DMS 273 (cell line): ENCODE measurements around the gene SUPT7L.
"Not testable (repeated sequence)": the region's sequence is repeated elsewhere in the genome, so short reads cannot be mapped to it uniquely, and the experiment has no call there.

ENCODE experiments used
- DNase-seq: peaks from one replicate; lab custom pipeline; 2025; ENCODE audit not compliant: unreplicated experiment; lab: John Stamatoyannopoulos, UW

The SUPT7L gene

GRCh38 chr2:27640722-27641245, 22.6 kb downstream of the SUPT7L start:
- no peak for DNase-seq

- DNase-seq = no peak
These were observed 24.7 kb downstream of the SUPT7L start for GRCh38 chr2:27638709-27639108.

- DNase-seq = no peak
These were observed 25.3 kb downstream of the SUPT7L start for GRCh38 chr2:27638037-27638637.

GRCh38 chr2:27636766-27637165, 26.6 kb downstream of the SUPT7L start:
- DNase-seq = no peak

GRCh38 chr2:27634291-27634690, 29.1 kb downstream of the SUPT7L start:
- DNase-seq = no peak

GRCh38 chr2:27630257-27630656, 33.2 kb downstream of the SUPT7L start:
- DNase-seq = not testable (repeated sequence)

GRCh38 chr2:27628767-27629709, 34.4 kb downstream of the SUPT7L start, which contains the start of the genes CCDC121 and GPN1:
CCDC121 (minus strand) TSS chr2:27629012; CDS start chr2:27627799, 1,213 bp downstream.
GPN1 (plus strand) TSS chr2:27629050; CDS start chr2:27629059, 9 bp downstream.
- peak; percentile 93 for DNase-seq

GRCh38 chr2:27627963-27628766, 35.2 kb downstream of the SUPT7L start:
- peak; percentile 60 for DNase-seq

- not testable (repeated sequence) for DNase-seq
These were observed 36.5 kb downstream of the SUPT7L start for GRCh38 chr2:27626921-27627320.

- DNase-seq = not testable (repeated sequence)
These were observed 37.1 kb downstream of the SUPT7L start for GRCh38 chr2:27626323-27626722.

GRCh38 chr2:27624943-27625342, 38.5 kb downstream of the SUPT7L start:
- no peak for DNase-seq

- DNase-seq = no peak
These were observed 40.5 kb downstream of the SUPT7L start for GRCh38 chr2:27622921-27623384.

GRCh38 chr2:27621524-27621923, 41.9 kb downstream of the SUPT7L start:
- no peak for DNase-seq

- DNase-seq = peak; percentile 67
These were observed 48.1 kb downstream of the SUPT7L start for GRCh38 chr2:27615316-27615715.

GRCh38 chr2:27613985-27614384, 49.4 kb downstream of the SUPT7L start:
- no peak for DNase-seq

- DNase-seq = no peak
These were observed 56.8 kb downstream of the SUPT7L start for GRCh38 chr2:27606611-27607010.
